B cell (primary cell): ENCODE measurements around the gene CCL23. TPM values are rescaled to one million over a fixed set of nuclear protein-coding genes. Genes with fewer than 3 reads are reported as not detected.

ENCODE experiments used
- ATAC-seq: fragments of 200-7000 bp; cut with Tn5 transposase; one replicate; pipeline ENCODE4 v1.10.0; 2021; ENCODE audit warnings: low read depth, mild to moderate bottlenecking, moderate number of reproducible peaks, moderate library complexity
- CTCF ChIA-PET: fragments of 350-600 bp; sonication (Branson Sonifier 250); formaldehyde crosslinking; loops from one replicate; lab custom pipeline; 2021; ENCODE audit warnings: antibody characterized with exemption, inconsistent platforms; lab: Charles Lee
- POLR2A ChIA-PET: fragments of 350-600 bp; sonication (Branson Sonifier 250); formaldehyde crosslinking; loops from one replicate; lab custom pipeline; 2021; ENCODE audit warnings: antibody characterized with exemption; lab: Charles Lee
- DNase-seq: peaks from one replicate; pipeline ENCODE4 v3.0.0; 2013
- H2AFZ ChIP-seq: 2 replicates; pipeline ENCODE4 v1.6.1; 2012; ENCODE audit warnings: mild to moderate bottlenecking, low read depth, low read length; ENCODE audit not compliant: insufficient read depth, poor library complexity, severe bottlenecking
- H3K27ac ChIP-seq, 2 donors: 1 replicate in 1 of 2; 2 replicates in 1 of 2; pipeline ENCODE4 v1.5.1; 2012 to 2013; ENCODE audit warnings: low read length in 2 of 2, mild to moderate bottlenecking in 2 of 2, moderate library complexity in 1 of 2
- H3K27me3 ChIP-seq, 4 experiments: fragments of 200-600 bp in 1 of 4; sonication (generic) in 1 of 4; replicated peaks in 1 of 4; 1 replicate in 2 of 4; 2 replicates in 2 of 4; pipeline versions ENCODE4 v1.6.1 to v1.7.0; 2013 to 2016; ENCODE audit warnings: low read length in 3 of 4, mild to moderate bottlenecking in 2 of 4, mixed read lengths in 1 of 4, moderate library complexity in 1 of 4; ENCODE audit not compliant: insufficient read depth in 4 of 4, control insufficient read depth in 3 of 4; ENCODE audit errors: control extremely low read depth in 1 of 4
- H3K36me3 ChIP-seq, 2 experiments: replicated peaks in 1 of 2; 1 replicate in 1 of 2; 2 replicates in 1 of 2; pipeline versions ENCODE4 v1.6.1 to v1.7.1; 2013; ENCODE audit warnings: low read length in 1 of 2; ENCODE audit not compliant: insufficient read depth in 2 of 2, control insufficient read depth in 1 of 2; ENCODE audit errors: control extremely low read depth in 1 of 2, extremely low read depth in 1 of 2
- H3K4me1 ChIP-seq, 2 donors: fragments of 200-600 bp in 1 of 2; sonication (generic) in 1 of 2; 1 replicate in 1 of 2; 2 replicates in 1 of 2; pipeline versions ENCODE4 v1.5.1 to v1.6.1; 2013 to 2017; ENCODE audit warnings: low read length in 2 of 2; ENCODE audit not compliant: control insufficient read depth in 2 of 2, insufficient read depth in 2 of 2
- H3K4me2 ChIP-seq: replicated peaks from 2 replicates; pipeline ENCODE3; 2012; ENCODE audit warnings: mild to moderate bottlenecking, low read depth, low read length; ENCODE audit not compliant: poor library complexity, severe bottlenecking
- H3K4me3 ChIP-seq, 5 experiments: fragments of 200-600 bp in 1 of 5; sonication (generic) in 1 of 5; 1 replicate in 3 of 5; 2 replicates in 2 of 5; pipeline versions ENCODE4 v1.5.1 to v1.7.0; 2011 to 2016; ENCODE audit warnings: low read length in 4 of 5, mild to moderate bottlenecking in 4 of 5, low read depth in 2 of 5, control low read depth in 1 of 5, moderate library complexity in 1 of 5; ENCODE audit not compliant: insufficient read depth in 1 of 5; ENCODE audit errors: control extremely low read depth in 1 of 5, extremely low read depth in 1 of 5
- H3K79me2 ChIP-seq: fragments of 200-600 bp; sonication (generic); one replicate; pipeline ENCODE4 v1.6.0; 2016; ENCODE audit warnings: low read length; ENCODE audit not compliant: control insufficient read depth, insufficient read depth
- H3K9ac ChIP-seq: fragments of 200-600 bp; sonication (generic); 2 replicates; pipeline ENCODE4 v1.6.1; 2017; ENCODE audit warnings: mild to moderate bottlenecking, low read length, moderate library complexity
- H3K9me3 ChIP-seq, 3 donors: one replicate each; pipeline versions ENCODE4 v1.6.1 to v1.7.1; 2013; ENCODE audit warnings: low read length in 2 of 3; ENCODE audit not compliant: control insufficient read depth in 2 of 3, insufficient read depth in 1 of 3; ENCODE audit errors: control extremely low read depth in 1 of 3
- H4K20me1 ChIP-seq: 2 replicates; pipeline ENCODE4 v1.6.0; 2012; ENCODE audit warnings: mild to moderate bottlenecking, low read length; ENCODE audit not compliant: insufficient read depth, control insufficient read depth, poor library complexity, severe bottlenecking
- H3K27ac Mint-ChIP-seq: one replicate; pipeline ENCODE4 v1.8.0; 2021; ENCODE audit warnings: mixed read lengths
- H3K27me3 Mint-ChIP-seq: one replicate; pipeline ENCODE4 v1.8.0; 2021; ENCODE audit warnings: mixed read lengths
- H3K4me1 Mint-ChIP-seq: one replicate; pipeline ENCODE4 v1.8.0; 2021; ENCODE audit warnings: mixed read lengths
- H3K4me3 Mint-ChIP-seq: one replicate; pipeline ENCODE4 v1.8.0; 2021; ENCODE audit warnings: mixed read lengths
- H3K9me3 Mint-ChIP-seq: one replicate; pipeline ENCODE4 v1.8.0; 2022; ENCODE audit warnings: mixed read lengths; ENCODE audit not compliant: insufficient read depth
- EZH2 ChIP-seq: IDR thresholded peaks from 2 replicates; pipeline ENCODE4 v1.6.1; 2012; ENCODE audit warnings: borderline replicate concordance, low read depth, mild to moderate bottlenecking, moderate library complexity, low read length; ENCODE audit not compliant: insufficient read depth, poor library complexity, severe bottlenecking
- WGBS: methylation state at CpG from one replicate; pipeline ENCODE4 v1.1.5; 2013; ENCODE audit warnings: missing lambda C conversion rate; ENCODE audit not compliant: insufficient coverage; 5-methylcytosine and 5-hydroxymethylcytosine counted together
- intact Hi-C: fragments of 100-400 bp; cut with micrococcal nuclease; formaldehyde crosslinking; loops from one replicate; pipeline ENCODE4 v1.10.0; 2022
- polyA minus RNA-seq: library from RNA; depleted of rRNA, polyadenylated mRNA; stranded (reverse); fragments of >200 nt; gene quantifications from 2 replicates; pipeline ENCODE4 v1.2.3, GENCODE V29; 2012
- polyA plus RNA-seq: library from polyadenylated mRNA; depleted of rRNA; stranded (reverse); fragments of >200 nt; gene quantifications from 2 replicates; pipeline ENCODE4 v1.2.3, GENCODE V29; 2012
- total RNA-seq, 2 donors: library from RNA; stranded (reverse); fragments of 120-200 nt in 1 of 2; gene quantifications; 1 replicate in 1 of 2; 2 replicates in 1 of 2; pipeline versions ENCODE4 v1.2.3 to v1.2.4, GENCODE V29; 2013 to 2022
- TF ChIP-seq, protein P1 (sequence below): fragments of 200-600 bp; IDR thresholded peaks from one replicate; pipeline ENCODE4 v1.8.0; 2022; ENCODE audit warnings: antibody characterized with exemption, mild to moderate bottlenecking

CCL23 gene, protein sequence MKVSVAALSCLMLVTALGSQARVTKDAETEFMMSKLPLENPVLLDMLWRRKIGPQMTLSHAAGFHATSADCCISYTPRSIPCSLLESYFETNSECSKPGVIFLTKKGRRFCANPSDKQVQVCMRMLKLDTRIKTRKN
- total RNA-seq: not detected in 2 replicates
- 0.23 TPM for total RNA-seq (2013)
- polyA plus RNA-seq: 0.61 TPM in 1 of 2 replicates, not detected in the other
- polyA minus RNA-seq: not detected in 2 replicates

DNA sequence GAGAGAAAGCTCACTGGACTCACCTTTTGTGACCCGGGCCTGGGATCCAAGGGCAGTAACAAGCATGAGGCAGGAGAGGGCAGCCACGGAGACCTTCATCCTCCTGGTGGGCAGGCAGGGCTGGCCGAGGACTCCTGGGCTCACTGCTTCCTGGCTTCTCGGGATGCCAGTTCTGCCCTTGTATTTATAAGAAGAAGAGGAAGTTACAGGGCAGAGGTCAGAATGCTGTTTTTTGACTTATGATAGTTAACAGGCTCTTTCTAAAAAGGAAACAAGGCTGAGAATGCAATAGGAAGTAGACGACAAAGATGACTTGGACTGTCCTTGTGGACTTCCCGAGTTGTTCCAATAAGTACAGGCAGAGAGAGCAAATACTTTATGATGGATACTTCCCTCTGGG, at the start of gene CCL23:
Gene CCL23, minus strand, starts transcription at position 174 of the 400 bp plus-strand sequence. Its CDS starts 75 bp downstream, at position 99.
- H3K27me3 ChIP-seq: no peaks in the 10 kb centered on the region
- H3K4me2 ChIP-seq: peak within 1 kb of the TSS; percentile 3
- peak; percentile 21 for ATAC-seq
- H3K9me3 Mint-ChIP-seq: peaks cover 2% of the 10 kb centered on the region
- H4K20me1 ChIP-seq: no peaks in the 10 kb centered on the region
- peaks cover 11% of the 10 kb centered on the region for H3K27me3 Mint-ChIP-seq
- peak within 1 kb of the TSS; percentile 55 for H2AFZ ChIP-seq
- 38% methylated on average over 4 of the region's 6 CpGs for WGBS
- no peak within 1 kb of the TSS for H3K9ac ChIP-seq
- peaks cover 14% of the 10 kb centered on the region for H3K4me1 Mint-ChIP-seq
- TF ChIP-seq EZH2: no peak
- TF ChIP-seq, protein P1, sequence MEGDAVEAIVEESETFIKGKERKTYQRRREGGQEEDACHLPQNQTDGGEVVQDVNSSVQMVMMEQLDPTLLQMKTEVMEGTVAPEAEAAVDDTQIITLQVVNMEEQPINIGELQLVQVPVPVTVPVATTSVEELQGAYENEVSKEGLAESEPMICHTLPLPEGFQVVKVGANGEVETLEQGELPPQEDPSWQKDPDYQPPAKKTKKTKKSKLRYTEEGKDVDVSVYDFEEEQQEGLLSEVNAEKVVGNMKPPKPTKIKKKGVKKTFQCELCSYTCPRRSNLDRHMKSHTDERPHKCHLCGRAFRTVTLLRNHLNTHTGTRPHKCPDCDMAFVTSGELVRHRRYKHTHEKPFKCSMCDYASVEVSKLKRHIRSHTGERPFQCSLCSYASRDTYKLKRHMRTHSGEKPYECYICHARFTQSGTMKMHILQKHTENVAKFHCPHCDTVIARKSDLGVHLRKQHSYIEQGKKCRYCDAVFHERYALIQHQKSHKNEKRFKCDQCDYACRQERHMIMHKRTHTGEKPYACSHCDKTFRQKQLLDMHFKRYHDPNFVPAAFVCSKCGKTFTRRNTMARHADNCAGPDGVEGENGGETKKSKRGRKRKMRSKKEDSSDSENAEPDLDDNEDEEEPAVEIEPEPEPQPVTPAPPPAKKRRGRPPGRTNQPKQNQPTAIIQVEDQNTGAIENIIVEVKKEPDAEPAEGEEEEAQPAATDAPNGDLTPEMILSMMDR: no peak
- H3K4me3 ChIP-seq: no peak within 1 kb of the TSS
- H3K27ac ChIP-seq: peak within 1 kb of the TSS in 1 of 2 donors; percentile 5
- H3K27ac Mint-ChIP-seq: no peak within 1 kb of the TSS
- peak; percentile 24 for DNase-seq
- POLR2A ChIA-PET: no interaction called here
- no peak within 1 kb of the TSS for H3K4me3 Mint-ChIP-seq
- CTCF ChIA-PET: interaction anchor here (1.0 to 3.2 kb wide), 5 partner anchors 28 to 465 kb away, joined by 3 to 17 read pairs (median 4); no protein-coding TSS in a partner anchor
- intact Hi-C loops: no loop called here
- peaks cover 0 to 10% (median 0%) of the 10 kb centered on the region in 3 donors for H3K9me3 ChIP-seq
- peaks cover 12 to 15% of the 10 kb centered on the region in 2 donors for H3K4me1 ChIP-seq
- no peaks in the 10 kb centered on the region for H3K79me2 ChIP-seq
- no peaks in the 10 kb centered on the region for H3K36me3 ChIP-seq

DNA sequence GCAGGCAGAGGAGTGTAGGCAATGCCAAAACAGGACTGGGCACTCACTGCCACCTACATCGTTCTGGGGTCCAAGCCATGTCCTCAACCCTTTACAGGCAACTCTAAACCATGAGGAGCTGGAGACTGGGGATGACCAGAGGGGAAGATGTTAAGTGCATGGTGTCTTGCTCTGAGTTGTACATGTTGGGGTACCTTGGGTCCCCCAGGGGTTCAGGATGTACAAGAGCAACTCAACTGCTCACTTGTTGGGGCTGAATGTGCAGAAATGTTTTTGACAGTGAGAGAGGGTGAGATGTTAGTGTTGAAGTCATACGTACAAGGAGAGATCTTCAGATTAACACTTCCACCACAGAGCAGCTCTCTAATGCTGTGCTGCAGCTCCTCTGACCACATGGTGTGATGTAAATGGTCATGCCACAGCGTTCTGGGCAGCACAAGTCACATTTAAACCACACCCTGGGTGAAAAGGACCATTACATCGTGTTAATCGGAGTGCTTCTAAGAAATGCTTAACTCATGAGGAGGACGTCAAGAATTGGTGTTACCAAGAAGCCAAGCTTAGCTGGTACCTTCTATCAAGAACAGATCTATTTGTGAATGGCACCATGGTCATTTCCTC, 48.7 kb upstream of the CCL23 start:
- Mint-ChIP-seq H3K4me3 (no peak overlapping the region), H3K4me1 (peaks cover 9% of the 10 kb centered on the region), H3K27ac (no peak overlapping the region), H3K27me3 (peaks cover under 1% of the 10 kb centered on the region), H3K9me3 (no peaks in the 10 kb centered on the region)
- peaks cover 0 to 4% (median 0%) of the 10 kb centered on the region in 4 experiments for H3K27me3 ChIP-seq
- no peaks in the 10 kb centered on the region for H3K79me2 ChIP-seq
- H3K4me2 ChIP-seq: no peak overlapping the region
- no peak for TF ChIP-seq EZH2
- TF ChIP-seq, protein P1: no peak
- H4K20me1 ChIP-seq: no peaks in the 10 kb centered on the region
- H3K36me3 ChIP-seq: no peaks in the 10 kb centered on the region
- no peak overlapping the region for H3K9ac ChIP-seq
- WGBS: 95% methylated on average over 3 of the region's 6 CpGs
- no peak overlapping the region for H3K27ac ChIP-seq
- H3K4me3 ChIP-seq: no peak overlapping the region
- no peak overlapping the region for H2AFZ ChIP-seq
- intact Hi-C loops: no loop called here
- ATAC-seq: no peak
- no peak for DNase-seq
- CTCF ChIA-PET: interaction anchor here (1.4 kb wide), 1 partner anchor 10 kb away, joined by 3 read pairs; no protein-coding TSS in a partner anchor
- peaks cover 0 to 4% (median 3%) of the 10 kb centered on the region in 3 donors for H3K9me3 ChIP-seq
- H3K4me1 ChIP-seq: peaks cover 0 to 3% of the 10 kb centered on the region in 2 donors
- POLR2A ChIA-PET: interaction anchor here (0.6 kb wide), 1 partner anchor 652 kb away, joined by 3 read pairs; no protein-coding TSS in a partner anchor
